HG02938 (cell line): ENCODE data around the gene PCDHA1.

Source experiments
- ATAC-seq: cut with Tn5 transposase; IDR thresholded peaks from one replicate; pipeline ENCODE4 v1.9.1; 2021; ENCODE audit warnings: mild to moderate bottlenecking, moderate library complexity; ENCODE audit not compliant: unreplicated experiment

Gene PCDHA1

GRCh38 chr5:140916325-140916724 is 130.4 kb downstream of the PCDHA1 start:
- ATAC-seq = no peak

GRCh38 chr5:140923601-140924000 is 137.7 kb downstream of the PCDHA1 start:
- ATAC-seq = no peak

- ATAC-seq = no peak
Measured at GRCh38 chr5:140925806-140926442, 140.0 kb downstream of the PCDHA1 start, which contains the start of gene PCDHAC1. PCDHAC1 (plus strand) TSS chr5:140926299; CDS start chr5:140926893, 594 bp downstream.

- ATAC-seq = no peak
Measured at GRCh38 chr5:140926443-140927227, 140.7 kb downstream of the PCDHA1 start.

- ATAC-seq = no peak
Measured at GRCh38 chr5:140927228-140927573, 141.3 kb downstream of the PCDHA1 start.

GRCh38 chr5:140934964-140935606 is 149.1 kb downstream of the PCDHA1 start:
- ATAC-seq = no peak

GRCh38 chr5:140946578-140946977 is 160.6 kb downstream of the PCDHA1 start:
- no peak for ATAC-seq

- ATAC-seq = no peak
Measured at GRCh38 chr5:140951636-140952035, 165.7 kb downstream of the PCDHA1 start.

- ATAC-seq = no peak
Measured at GRCh38 chr5:140953234-140953633, 167.3 kb downstream of the PCDHA1 start.

- no peak for ATAC-seq
Measured at GRCh38 chr5:140962190-140962589, 176.2 kb downstream of the PCDHA1 start.

- ATAC-seq = no peak
Measured at GRCh38 chr5:140964356-140964755, 178.4 kb downstream of the PCDHA1 start.

GRCh38 chr5:140965905-140966292 is 180.0 kb downstream of the PCDHA1 start:
- no peak for ATAC-seq

GRCh38 chr5:140966293-140967225 is 180.6 kb downstream of the PCDHA1 start, which contains the start of gene PCDHAC2:
PCDHAC2 (plus strand) TSS chr5:140966476; CDS start chr5:140966767, 291 bp downstream.
- no peak for ATAC-seq

- no peak for ATAC-seq
Measured at GRCh38 chr5:140967226-140967893, 181.4 kb downstream of the PCDHA1 start.

- ATAC-seq = no peak
Measured at GRCh38 chr5:140969880-140970279, 183.9 kb downstream of the PCDHA1 start.

GRCh38 chr5:140973550-140973949 is 187.6 kb downstream of the PCDHA1 start:
- no peak for ATAC-seq

- ATAC-seq = no peak
Measured at GRCh38 chr5:140977003-140977402, 191.1 kb downstream of the PCDHA1 start.

- ATAC-seq = no peak
Measured at GRCh38 chr5:140978260-140978659, 192.3 kb downstream of the PCDHA1 start.

GRCh38 chr5:140978983-140979382 is 193.0 kb downstream of the PCDHA1 start:
- no peak for ATAC-seq

GRCh38 chr5:140982083-140982716 is 196.3 kb downstream of the PCDHA1 start:
- no peak for ATAC-seq
